Measurements from ENCODE around the gene SUSD2.
"Not testable (repeated sequence)": the region's sequence is repeated elsewhere in the genome, so short reads cannot be mapped to it uniquely, and the experiment has no call there.

The SUSD2 gene

DNA sequence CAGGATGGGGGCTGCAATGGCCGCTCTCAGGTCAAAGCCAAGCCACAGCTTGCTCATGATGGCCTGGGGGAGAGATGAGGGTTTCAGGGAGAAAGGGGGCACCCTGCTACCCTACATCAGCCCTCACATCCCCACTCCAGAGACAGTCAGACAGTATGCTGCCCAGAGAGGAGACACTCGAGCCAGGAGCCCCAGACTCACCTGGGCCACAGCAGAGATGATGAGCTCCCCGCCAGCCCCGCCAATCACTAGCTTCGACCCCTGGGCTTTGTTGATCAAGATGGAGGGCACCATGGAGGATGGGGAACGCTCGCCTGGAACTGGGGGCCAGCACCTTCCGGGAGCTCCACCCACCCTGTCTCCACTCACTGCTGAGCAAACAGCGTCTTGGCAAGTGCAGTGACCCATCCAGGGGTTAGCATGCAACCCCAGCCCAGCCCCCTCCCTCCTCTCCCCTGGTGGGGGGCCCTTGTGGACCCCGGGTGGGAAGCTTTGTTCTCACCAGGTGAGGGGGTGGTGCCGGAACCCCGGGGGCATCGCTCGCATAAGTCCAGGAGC lies 43.8 kb downstream of the SUSD2 start:
- Mint-ChIP-seq H3K4me3 (no peak overlapping the region), H3K4me1 (no peaks in the 10 kb centered on the region), H3K27me3 (no peaks in the 10 kb centered on the region), H3K36me3 (ENCODE audit: low read depth) (no peaks in the 10 kb centered on the region), H3K27ac (no peak overlapping the region), H3K9me3 (no peaks in the 10 kb centered on the region)
- no peak for DNase-seq
- no peak for ATAC-seq

DNA sequence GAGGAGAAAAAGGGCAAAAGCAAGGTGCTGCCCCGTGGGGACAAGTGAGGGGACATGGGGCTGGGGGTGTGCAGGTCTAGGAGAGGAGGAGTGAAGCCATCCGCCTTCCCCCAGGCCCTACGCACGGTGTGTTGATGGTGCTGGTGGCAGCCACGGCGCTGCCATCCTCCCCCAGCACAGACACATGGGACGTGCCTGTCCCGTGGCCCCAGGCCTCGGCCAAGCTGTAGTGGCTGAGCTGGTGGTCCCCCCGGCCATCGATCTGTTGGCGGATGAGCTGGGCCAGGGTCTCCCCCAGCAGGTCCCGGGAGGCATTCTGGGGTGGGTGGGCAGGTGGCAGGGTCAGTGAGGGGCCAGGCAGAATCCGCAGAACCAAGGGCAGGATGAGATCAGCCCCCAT lies 44.7 kb downstream of the SUSD2 start:
- DNase-seq (no peak), ATAC-seq (no peak)
- Mint-ChIP-seq H3K4me1 (no peaks in the 10 kb centered on the region), H3K27me3 (no peaks in the 10 kb centered on the region), H3K4me3 (no peak overlapping the region), H3K9me3 (no peaks in the 10 kb centered on the region), H3K27ac (no peak overlapping the region), H3K36me3 (ENCODE audit: low read depth) (no peaks in the 10 kb centered on the region)

DNA sequence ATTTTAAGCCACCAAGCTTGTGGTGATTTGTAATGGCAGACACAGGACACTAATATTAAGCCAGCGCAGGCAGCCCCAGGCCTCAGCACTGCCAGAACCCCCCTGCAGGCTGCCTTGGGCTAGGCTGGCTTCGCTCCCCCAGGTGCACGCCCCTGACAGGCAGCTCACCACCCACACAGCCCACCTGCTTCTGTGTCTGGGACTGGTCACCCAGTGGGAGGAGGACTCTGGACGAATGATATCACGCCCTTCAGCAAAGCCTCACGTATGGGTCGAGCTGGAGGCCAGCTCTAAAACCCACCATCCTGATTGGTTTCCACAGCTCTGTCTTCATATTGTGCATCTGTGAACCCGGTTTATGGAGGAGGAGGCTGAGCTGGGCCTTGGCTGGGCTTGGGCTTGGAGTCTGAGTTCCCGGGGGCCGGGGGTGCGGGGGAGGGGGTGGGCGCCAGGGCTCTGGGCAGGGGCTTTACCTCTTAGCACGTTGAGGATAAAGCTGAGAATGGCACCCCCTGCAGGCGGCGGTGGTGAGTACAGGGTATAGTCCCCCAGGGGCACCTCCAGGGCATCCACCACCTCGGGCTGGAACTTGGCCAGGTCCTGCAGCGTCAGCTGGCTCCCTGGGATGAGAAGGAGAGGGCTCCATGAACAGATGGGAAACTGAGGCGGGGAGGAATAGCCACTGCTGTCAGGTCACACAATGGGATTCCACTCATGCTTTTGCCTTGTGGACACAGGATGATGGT lies 49.8 kb downstream of the SUSD2 start:
- H3K27me3 Mint-ChIP-seq, result no peaks in the 10 kb centered on the region
- no peak overlapping the region for H3K4me3 Mint-ChIP-seq
- H3K36me3 Mint-ChIP-seq (ENCODE audit: low read depth), result no peaks in the 10 kb centered on the region
- DNase-seq, result peak; percentile 80
- no peaks in the 10 kb centered on the region for H3K4me1 Mint-ChIP-seq
- no peaks in the 10 kb centered on the region for H3K9me3 Mint-ChIP-seq
- H3K27ac Mint-ChIP-seq, result no peak overlapping the region
- ATAC-seq, result peak; percentile 62

DNA sequence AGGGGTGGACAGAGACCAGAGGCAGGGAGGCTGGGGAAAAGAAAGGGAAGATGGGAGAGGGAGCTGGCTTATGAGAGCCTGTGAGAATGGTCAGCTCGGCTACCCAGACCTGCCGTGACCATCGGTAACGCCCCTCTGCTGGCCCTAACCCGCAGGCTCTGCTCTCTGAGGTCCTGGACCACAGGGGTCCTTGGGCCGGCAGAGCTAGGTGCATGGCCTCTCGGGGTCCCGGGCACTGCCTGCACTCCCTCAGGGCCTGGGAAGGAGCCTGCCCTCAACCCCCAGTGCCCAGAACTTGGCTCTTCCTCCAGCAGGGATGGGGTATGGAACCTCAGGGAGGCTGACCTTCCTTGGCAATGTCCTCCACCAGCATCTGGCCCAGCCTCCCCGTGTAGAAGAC lies 50.4 kb downstream of the SUSD2 start:
- Mint-ChIP-seq H3K27ac (no peak overlapping the region), H3K36me3 (ENCODE audit: low read depth) (no peaks in the 10 kb centered on the region), H3K9me3 (no peaks in the 10 kb centered on the region), H3K4me3 (no peak overlapping the region), H3K27me3 (no peaks in the 10 kb centered on the region), H3K4me1 (no peaks in the 10 kb centered on the region)
- DNase-seq (no peak), ATAC-seq (no peak)

DNA sequence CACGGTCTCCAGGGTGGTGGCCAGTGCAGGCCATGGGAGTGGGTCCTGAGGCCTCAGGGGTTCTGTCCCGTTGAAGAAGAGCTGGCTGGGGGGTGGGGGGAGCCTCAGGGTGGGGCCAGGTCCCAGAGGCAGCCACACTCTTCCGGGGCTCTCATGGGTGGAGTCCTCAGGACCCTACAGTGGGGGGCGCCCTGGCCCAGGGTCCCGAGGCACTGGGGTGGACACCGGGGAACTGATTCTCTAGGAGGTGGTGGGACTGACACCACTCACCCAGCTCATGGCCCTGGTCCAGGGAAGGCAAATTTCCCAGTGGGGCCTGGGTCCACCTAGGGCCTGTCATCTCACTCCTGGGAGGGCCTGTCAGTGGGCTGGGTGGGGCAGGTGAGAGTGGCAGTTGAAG lies 50.8 kb downstream of the SUSD2 start:
- no peak overlapping the region for H3K4me3 Mint-ChIP-seq

DNA sequence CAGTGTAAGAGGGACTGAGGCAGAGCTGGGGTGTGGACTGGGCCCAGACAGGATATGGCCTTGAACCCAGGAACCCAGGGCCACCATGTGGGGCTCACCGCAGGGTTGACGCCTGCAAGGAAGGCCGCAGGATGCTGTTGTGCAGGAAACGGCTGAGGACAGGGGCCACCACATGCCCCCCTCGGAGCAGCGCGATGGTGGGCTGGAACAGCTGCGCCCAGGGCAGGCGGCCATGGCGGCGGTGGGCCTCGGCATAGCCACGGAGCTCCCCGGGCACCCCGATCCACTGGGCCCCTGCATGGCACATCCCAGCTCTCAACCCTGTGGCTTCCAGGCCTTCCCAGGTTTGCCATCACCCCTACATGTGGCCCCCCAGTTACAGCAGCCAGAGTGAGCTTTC lies 51.4 kb downstream of the SUSD2 start:
- ATAC-seq, result no peak
- no peak overlapping the region for H3K27ac Mint-ChIP-seq
- no peaks in the 10 kb centered on the region for H3K9me3 Mint-ChIP-seq
- H3K27me3 Mint-ChIP-seq, result no peaks in the 10 kb centered on the region
- H3K4me3 Mint-ChIP-seq, result no peak overlapping the region
- no peaks in the 10 kb centered on the region for H3K4me1 Mint-ChIP-seq
- H3K36me3 Mint-ChIP-seq (ENCODE audit: low read depth), result no peaks in the 10 kb centered on the region
- DNase-seq, result no peak

More for the DNA sequence above, 50.8 kb downstream of the SUSD2 start:
- Mint-ChIP-seq H3K9me3 (no peaks in the 10 kb centered on the region), H3K27ac (no peak overlapping the region), H3K4me1 (no peaks in the 10 kb centered on the region), H3K36me3 (ENCODE audit: low read depth) (no peaks in the 10 kb centered on the region), H3K27me3 (no peaks in the 10 kb centered on the region)
- ATAC-seq (no peak), DNase-seq (no peak)

DNA sequence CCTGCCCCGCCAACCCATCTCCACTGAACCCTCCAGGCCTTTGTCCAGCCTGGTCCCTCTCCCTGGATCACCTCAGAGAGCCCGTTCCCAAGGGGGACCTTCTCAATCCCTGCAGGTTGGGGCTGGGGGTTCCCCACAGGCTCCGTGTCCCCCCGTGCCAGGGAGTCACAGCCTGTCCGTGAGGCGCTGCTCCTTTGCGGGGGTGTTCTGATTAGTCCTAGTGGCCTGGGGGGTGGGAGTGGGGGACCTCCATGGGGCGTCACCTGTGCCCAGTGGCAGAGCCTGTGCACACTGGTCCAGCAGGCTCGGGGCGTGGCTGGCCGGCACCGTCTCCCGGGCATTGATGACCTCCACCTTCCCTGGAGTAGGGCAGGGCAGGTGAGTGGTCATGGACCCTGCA lies 51.9 kb downstream of the SUSD2 start:
- Mint-ChIP-seq H3K36me3 (ENCODE audit: low read depth) (no peaks in the 10 kb centered on the region), H3K4me1 (no peaks in the 10 kb centered on the region), H3K4me3 (no peak overlapping the region), H3K27ac (no peak overlapping the region), H3K9me3 (no peaks in the 10 kb centered on the region), H3K27me3 (no peaks in the 10 kb centered on the region)
- ATAC-seq (no peak), DNase-seq (no peak)

DNA sequence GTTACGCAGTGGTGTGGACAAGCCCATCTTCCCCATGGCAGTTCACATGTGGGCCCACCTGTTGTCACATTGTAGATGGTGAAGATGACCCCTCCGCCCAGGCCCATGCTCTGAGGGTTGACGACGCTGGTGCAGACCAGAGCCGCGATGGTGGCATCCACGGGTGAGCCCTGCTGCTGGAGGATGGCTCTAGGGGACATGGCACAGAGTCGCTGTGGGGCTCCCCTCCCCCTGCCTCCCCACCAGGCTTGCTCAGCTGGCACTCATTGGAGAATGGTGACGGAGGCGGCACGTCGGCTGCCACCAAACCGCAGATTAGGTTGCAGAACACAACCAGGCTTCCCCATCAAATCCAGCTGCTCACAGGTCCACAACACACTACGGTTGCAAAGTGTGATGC lies 52.5 kb downstream of the SUSD2 start:
- ATAC-seq (no peak), DNase-seq (no peak)
- Mint-ChIP-seq H3K27me3 (no peaks in the 10 kb centered on the region), H3K36me3 (ENCODE audit: low read depth) (no peaks in the 10 kb centered on the region), H3K27ac (no peak overlapping the region), H3K9me3 (no peaks in the 10 kb centered on the region), H3K4me3 (no peak overlapping the region), H3K4me1 (no peaks in the 10 kb centered on the region)

DNA sequence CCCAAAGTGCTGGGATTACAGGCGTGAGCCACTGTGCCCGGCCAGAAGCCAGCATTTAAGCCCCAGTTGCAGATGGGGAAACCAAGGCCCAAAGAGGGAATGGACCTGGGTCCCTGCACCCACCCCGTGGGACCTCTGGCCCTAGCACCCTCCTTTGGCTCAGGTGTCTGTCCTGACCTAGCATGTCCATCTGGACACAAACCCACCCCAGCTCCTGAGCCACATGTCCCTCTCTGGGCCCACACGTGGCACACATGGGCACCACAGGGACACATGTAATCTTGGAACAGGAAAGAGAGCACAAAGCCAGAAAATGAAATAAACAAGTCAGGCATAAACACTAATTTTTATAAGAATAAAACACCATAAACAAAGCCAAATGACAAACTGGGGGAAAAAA lies 54.0 kb downstream of the SUSD2 start:
- no peak for DNase-seq
- no peaks in the 10 kb centered on the region for H3K9me3 Mint-ChIP-seq
- ATAC-seq, result no peak

DNA sequence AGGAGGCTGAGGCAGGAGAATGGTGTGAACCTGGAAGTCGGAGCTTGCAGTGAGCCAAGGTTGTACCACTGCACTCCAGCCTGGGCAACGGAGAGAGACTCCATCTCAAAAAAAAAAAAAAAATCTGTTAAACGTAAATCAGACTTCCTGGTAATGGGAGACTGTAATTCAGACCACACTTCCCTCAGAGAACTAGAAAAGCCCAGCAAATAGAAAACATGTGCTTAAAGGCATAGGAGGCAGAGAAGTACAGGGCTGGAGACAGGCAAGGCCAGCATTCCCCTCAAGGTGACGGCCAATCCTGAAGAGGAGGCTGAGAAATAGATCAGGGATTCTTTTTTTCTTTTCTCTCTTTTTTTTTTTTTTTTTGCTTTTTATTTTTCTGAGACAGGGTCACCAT lies 55.4 kb downstream of the SUSD2 start:
- DNase-seq (no peak), ATAC-seq (no peak)
- H3K9me3 Mint-ChIP-seq, result no peaks in the 10 kb centered on the region
- no peak overlapping the region for H3K4me3 Mint-ChIP-seq
- peaks cover 9% of the 10 kb centered on the region for H3K4me1 Mint-ChIP-seq
- no peaks in the 10 kb centered on the region for H3K27me3 Mint-ChIP-seq
- no peak overlapping the region for H3K27ac Mint-ChIP-seq
- H3K36me3 Mint-ChIP-seq (ENCODE audit: low read depth), result no peaks in the 10 kb centered on the region

More for the DNA sequence above, 54.0 kb downstream of the SUSD2 start:
- Mint-ChIP-seq H3K4me3 (no peak overlapping the region), H3K27ac (no peak overlapping the region), H3K4me1 (no peaks in the 10 kb centered on the region), H3K27me3 (no peaks in the 10 kb centered on the region), H3K36me3 (ENCODE audit: low read depth) (no peaks in the 10 kb centered on the region)

DNA sequence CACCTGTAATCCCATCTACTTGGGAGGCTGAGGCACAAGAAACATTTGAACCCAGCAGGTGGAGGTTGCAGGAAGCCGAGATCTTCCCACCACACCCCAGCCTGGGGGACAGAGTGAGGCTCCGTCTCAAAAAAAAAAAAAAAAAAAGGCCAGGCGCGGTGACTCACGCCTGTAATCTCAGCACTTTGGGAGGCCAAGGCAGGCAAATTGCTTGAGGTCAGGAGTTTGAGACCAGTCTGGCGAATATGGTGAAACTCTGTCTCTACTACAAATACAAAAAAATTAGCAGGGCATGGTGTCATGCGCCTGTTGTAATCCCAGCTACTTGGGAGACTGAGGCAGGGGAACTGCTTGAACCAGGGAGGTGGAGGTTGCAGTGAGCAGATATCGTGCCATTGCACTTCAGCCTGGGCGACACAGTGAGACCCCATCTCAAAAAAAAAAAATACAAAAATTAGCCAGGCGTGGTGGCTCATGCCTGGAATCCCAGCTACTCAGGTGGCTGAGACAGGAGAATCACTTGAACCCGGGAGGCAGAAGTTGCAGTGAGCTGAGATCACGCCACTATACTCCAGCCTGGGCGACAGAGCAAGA lies 56.9 kb downstream of the SUSD2 start:
- H3K4me1 Mint-ChIP-seq, result peaks cover 23% of the 10 kb centered on the region
- DNase-seq; H3K9me3 Mint-ChIP-seq; H3K27ac Mint-ChIP-seq; ATAC-seq; H3K27me3 Mint-ChIP-seq; H3K4me3 Mint-ChIP-seq; H3K36me3 Mint-ChIP-seq (ENCODE audit: low read depth): not testable (repeated sequence)

Measured in activated naive CD8-positive, alpha-beta T cell treated with anti-CD3 and anti-CD28 coated beads, Interleukin-2, amount 50 U/mL, for 24 hours (primary cell).